ENCODE measurements around the gene RTL10. TPM values are rescaled to one million over a fixed set of nuclear protein-coding genes. Genes with fewer than 3 reads are reported as not detected.

Gene RTL10
- total and polyA plus RNA-seq, 2 of the 8 experiments (the other 6 are each of a cell fraction or from before 2014, with no cell fraction given): 11.5 to 18.8 TPM

GRCh38 chr22:19823191-19823901 is 31.3 kb downstream of the RTL10 start:
- DNase-seq (ENCODE audit: low read depth in 1 of 2, low spot score in 2 of 2): peak in 1 of 2 experiments; percentile 43
- no peak for FAIRE-seq
- CTCF ChIA-PET (ENCODE audit: partially characterized antibody): interaction anchor here (0.9 to 4.3 kb wide), 4 partner anchors 19 to 193 kb away, joined by 3 to 18 read pairs (median 4); no protein-coding TSS in a partner anchor
- TF ChIP-seq TBP (IDR thresholded peaks at IDR 0.05; ENCODE audit: low read depth, low read length) (no peak), CTCF (IDR thresholded peaks at IDR 0.05; ENCODE audit: control extremely low read depth in 1 of 3, insufficient read depth in 1 of 3, low read depth in 1 of 3, low read length in 3 of 3) (no peak), RAD21 (IDR thresholded peaks at IDR 0.05 in 1 of 2, conservative IDR thresholded peaks at IDR 0.05 in 1 of 2; ENCODE audit: low read depth in 2 of 2, low read length in 2 of 2) (no peak), ZNF274 (IDR thresholded peaks at IDR 0.05; ENCODE audit: borderline replicate concordance, extremely low read depth, low read length) (no peak), TAF1 (IDR thresholded peaks at IDR 0.05; ENCODE audit: low read depth, low read length) (no peak), BACH1 (IDR thresholded peaks at IDR 0.05; ENCODE audit: low read length) (no peak), SUZ12 (IDR thresholded peaks at IDR 0.05; ENCODE audit: low read length) (no peak), POLR2AphosphoS5 (IDR thresholded peaks at IDR 0.05; ENCODE audit: low read depth, low read length) (no peak), EP300 (IDR thresholded peaks at IDR 0.05; ENCODE audit: borderline replicate concordance in 1 of 2, low read depth in 2 of 2, low read length in 2 of 2) (no peak)

More at GRCh38 chr22:19823191-19823901, 31.3 kb downstream of the RTL10 start:
- no peak overlapping the region for H2BK120ac ChIP-seq (replicated peaks; ENCODE audit: low read depth, low read length)
- peak overlapping the region; percentile 78 for H3K4ac ChIP-seq (replicated peaks; ENCODE audit: insufficient read length, low read depth, low read length)
- no peak overlapping the region for H3K56ac ChIP-seq (replicated peaks; ENCODE audit: insufficient read length, low read depth, low read length)
- no peak overlapping the region for H3K9ac ChIP-seq (replicated peaks in 1 of 4; ENCODE audit: extremely low read depth in 1 of 4, low read depth in 3 of 4, low read length in 3 of 4)
- H2AK5ac ChIP-seq (ENCODE audit: low read depth, low read length): 0 out of 2 replicates have a peak overlapping the region, but pooled peaks have one; percentile 97
- H3K27me3 ChIP-seq (replicated peaks in 1 of 4; ENCODE audit: control insufficient read depth in 3 of 4, extremely low read depth in 1 of 4, insufficient read depth in 3 of 4, low read length in 3 of 4): peaks cover 0 to 2% (median 0%) of the 10 kb centered on the region in 4 experiments; a peak in 1 of 7 replicates
- H3K4me3 ChIP-seq (ENCODE audit: extremely low read depth in 1 of 4, insufficient read depth in 2 of 4, low read depth in 3 of 4, low read length in 4 of 4): no peak overlapping the region
- peak overlapping the region; percentile 73 for H4K91ac ChIP-seq (replicated peaks; ENCODE audit: insufficient read length, low read length)
- H3K79me1 ChIP-seq (ENCODE audit: low read depth, low read length): no peaks in the 10 kb centered on the region
- peaks cover 5 to 13% of the 10 kb centered on the region in 2 experiments for H4K20me1 ChIP-seq (replicated peaks in 1 of 2; ENCODE audit: control insufficient read depth in 1 of 2, insufficient read depth in 2 of 2, low read length in 2 of 2)
- H3K4me1 ChIP-seq (replicated peaks in 1 of 4; ENCODE audit: control insufficient read depth in 3 of 4, insufficient read depth in 4 of 4, low read length in 3 of 4): peaks cover 0 to 10% (median 1%) of the 10 kb centered on the region in 4 experiments; a peak in 4 of 7 replicates
- H3K14ac ChIP-seq (ENCODE audit: insufficient read length): no peak overlapping the region
- H4K8ac ChIP-seq (ENCODE audit: extremely low read depth, insufficient read depth, low read length): peak overlapping the region; percentile 62; the same call in 1 of the 2 replicates
- H2BK20ac ChIP-seq (ENCODE audit: low read length): 0 out of 2 replicates have a peak overlapping the region, but pooled peaks have one; percentile 21
- H3K79me2 ChIP-seq (ENCODE audit: control insufficient read depth in 1 of 2, insufficient read depth in 2 of 2, low read length in 2 of 2): no peaks in the 10 kb centered on the region
- H3K18ac ChIP-seq (ENCODE audit: extremely low read depth, low read length): no peak overlapping the region
- no peak overlapping the region for H3K4me2 ChIP-seq (ENCODE audit: insufficient read depth in 1 of 2, low read depth in 2 of 2, low read length in 2 of 2)
- WGBS, 2 experiments (ENCODE audit: extremely low coverage in 1 of 2, insufficient coverage in 1 of 2, insufficient read length in 1 of 2, insufficient replicate concordance in 2 of 2, low coverage in 1 of 2, low lambda C conversion rate in 2 of 2, missing lambda C conversion rate in 1 of 2): 80% methylated on average over 11 of the region's 11 CpGs; no CpG with 5 or more reads in 1 of the 2 experiments
- peak overlapping the region; percentile 78; the same call in 1 of the 2 replicates for H2BK5ac ChIP-seq (ENCODE audit: low read depth, low read length)
- H3K36me3 ChIP-seq (ENCODE audit: control insufficient read depth in 2 of 4, insufficient read depth in 4 of 4, low read length in 3 of 4): no peaks in the 10 kb centered on the region
- H2BK12ac ChIP-seq (ENCODE audit: low read depth, low read length): peak overlapping the region; percentile 88; the same call in 1 of the 2 replicates
- H3K9me3 ChIP-seq (ENCODE audit: insufficient read depth in 2 of 2, low read depth in 1 of 2, low read length in 1 of 2): no peaks in the 10 kb centered on the region; a peak in 1 of 4 replicates
- H4K5ac ChIP-seq (ENCODE audit: insufficient read length, low read depth, low read length): no peak overlapping the region
- H3K23ac ChIP-seq (ENCODE audit: insufficient read length): no peak overlapping the region
- no peaks in the 10 kb centered on the region for H3K23me2 ChIP-seq (ENCODE audit: low read depth, low read length)
- H2AFZ ChIP-seq (ENCODE audit: low read length): no peak overlapping the region
- peak overlapping the region; percentile 66; the same call in 1 of the 2 replicates for H2BK15ac ChIP-seq (ENCODE audit: low read length)
- POLR2A ChIA-PET (ENCODE audit: partially characterized antibody): no interaction called here
- H3K27ac ChIP-seq (ENCODE audit: low read depth, low read length): no peak overlapping the region
